GM21526 (cell line): ENCODE results near the gene SLC51B.
"Not testable (repeated sequence)": the region's sequence is repeated elsewhere in the genome, so short reads cannot be mapped to it uniquely, and the experiment has no call there.

Source experiments
- ATAC-seq: cut with Tn5 transposase; IDR thresholded peaks from one replicate; pipeline ENCODE4 v1.9.1; 2021; ENCODE audit warnings: moderate library complexity; ENCODE audit not compliant: unreplicated experiment, low FRiP score

The SLC51B gene

DNA sequence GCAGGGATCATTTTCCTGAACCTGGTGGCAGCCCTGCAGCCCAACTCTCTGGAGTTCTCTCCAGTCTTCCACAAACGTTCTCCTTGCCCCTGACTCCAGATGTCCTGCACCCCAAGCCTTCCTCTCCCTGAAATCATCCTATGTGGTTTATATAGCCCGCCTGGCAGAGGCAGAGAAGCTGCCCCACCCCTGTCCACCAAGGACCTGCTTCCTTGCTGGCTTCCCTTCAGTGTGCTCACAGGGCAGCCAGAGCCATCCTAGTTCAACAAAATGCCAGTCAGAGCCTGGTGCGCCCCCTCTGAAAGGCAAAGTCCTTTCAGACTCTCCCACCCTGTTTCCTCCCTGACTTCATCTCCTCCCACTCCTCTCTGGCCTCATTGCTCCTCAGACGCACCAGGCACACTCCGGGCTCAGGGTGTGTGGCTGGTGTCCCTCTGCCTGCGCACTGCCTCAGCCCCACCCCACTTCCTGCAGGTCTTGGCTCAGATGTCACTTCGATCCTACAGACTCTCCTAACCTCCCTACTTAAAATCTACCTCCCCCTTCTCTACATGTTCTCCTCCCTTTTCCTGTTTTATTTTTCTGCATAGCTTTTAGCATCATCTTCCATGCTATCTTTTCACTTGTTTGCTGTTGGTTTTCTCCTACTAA, 37.2 kb downstream of the SLC51B start:
- ATAC-seq = no peak

DNA sequence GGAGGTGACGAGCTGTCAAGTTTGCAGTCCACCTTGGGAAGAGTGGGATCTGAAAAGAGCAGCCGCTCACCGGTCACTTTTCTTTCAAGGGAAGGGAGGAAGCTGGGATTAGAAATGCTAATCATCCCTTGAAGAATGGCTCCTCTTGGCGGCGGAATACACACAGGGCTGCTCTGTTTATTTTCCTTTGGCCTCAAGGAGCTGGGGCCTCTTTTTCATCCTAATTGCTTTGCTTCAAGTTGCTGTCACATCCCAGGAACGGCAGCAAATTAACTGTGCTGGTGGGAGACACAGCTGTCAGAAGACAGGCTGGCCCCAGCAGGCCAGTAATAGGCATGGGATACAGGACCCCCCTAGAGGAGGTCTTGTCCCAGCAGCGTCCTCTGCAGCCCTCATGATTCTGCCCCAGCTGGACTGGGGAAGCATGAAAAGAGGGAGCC, 38.1 kb downstream of the SLC51B start:
- ATAC-seq = no peak

DNA sequence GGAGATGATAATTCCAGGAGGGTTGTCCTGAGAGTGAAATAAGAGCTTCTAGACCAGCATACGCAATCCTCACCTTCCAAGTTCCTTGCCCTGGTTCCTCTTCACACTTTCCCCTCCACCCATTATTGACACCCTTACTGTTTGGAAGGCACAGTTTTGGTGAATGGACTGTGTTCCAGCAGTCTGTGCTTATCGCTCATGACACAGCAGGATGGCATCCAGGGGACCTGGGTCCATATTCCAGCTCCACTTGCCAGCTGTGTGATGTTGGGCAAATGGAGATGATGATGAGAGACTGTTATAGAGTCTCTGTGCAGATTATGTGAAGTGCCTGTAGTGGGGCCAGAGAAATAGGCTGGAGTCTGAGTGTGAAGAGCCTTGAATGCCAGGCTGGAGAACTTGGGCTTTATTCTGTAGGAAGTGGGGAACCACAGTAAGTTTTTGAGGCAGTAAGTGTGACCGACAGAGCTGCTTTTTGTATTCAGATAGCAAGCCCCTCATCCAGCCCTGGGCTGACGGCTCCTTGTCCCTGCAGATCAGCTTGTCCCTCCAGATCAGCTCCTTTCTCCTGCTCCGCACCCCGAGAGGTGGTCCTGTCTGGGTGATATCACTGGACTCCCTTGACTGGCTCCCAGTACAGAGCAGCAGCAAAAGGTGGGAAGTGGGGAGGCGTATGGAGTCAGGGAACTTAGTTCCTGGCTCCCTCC, 39.5 kb downstream of the SLC51B start:
- no peak for ATAC-seq

DNA sequence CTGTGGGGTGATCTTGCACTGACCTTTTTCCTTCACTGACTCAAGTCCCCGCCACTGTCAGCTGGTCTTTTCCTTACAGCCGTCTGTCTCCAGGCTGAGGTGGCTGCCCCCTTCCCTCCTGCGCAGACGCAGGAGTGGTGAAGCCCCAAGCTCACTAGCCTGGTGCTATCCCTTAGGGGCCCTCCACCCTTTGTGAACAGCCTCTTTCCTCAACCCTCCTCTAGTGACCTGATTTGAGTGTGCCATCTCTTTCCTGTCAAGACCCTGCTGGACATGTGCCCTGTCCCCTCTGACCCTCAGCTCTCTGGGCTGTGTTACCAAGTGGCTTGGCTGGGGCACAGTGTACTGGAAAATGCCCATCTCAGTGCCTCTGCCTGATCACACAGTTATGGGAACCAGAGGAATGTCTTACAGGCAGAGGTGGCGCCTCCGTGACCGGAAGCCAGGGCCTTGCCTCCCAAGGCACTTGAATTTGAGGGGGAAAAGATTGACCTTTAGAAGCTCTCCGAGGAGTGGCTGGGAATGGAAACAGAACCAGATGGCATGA, 40.1 kb downstream of the SLC51B start:
- ATAC-seq = no peak

DNA sequence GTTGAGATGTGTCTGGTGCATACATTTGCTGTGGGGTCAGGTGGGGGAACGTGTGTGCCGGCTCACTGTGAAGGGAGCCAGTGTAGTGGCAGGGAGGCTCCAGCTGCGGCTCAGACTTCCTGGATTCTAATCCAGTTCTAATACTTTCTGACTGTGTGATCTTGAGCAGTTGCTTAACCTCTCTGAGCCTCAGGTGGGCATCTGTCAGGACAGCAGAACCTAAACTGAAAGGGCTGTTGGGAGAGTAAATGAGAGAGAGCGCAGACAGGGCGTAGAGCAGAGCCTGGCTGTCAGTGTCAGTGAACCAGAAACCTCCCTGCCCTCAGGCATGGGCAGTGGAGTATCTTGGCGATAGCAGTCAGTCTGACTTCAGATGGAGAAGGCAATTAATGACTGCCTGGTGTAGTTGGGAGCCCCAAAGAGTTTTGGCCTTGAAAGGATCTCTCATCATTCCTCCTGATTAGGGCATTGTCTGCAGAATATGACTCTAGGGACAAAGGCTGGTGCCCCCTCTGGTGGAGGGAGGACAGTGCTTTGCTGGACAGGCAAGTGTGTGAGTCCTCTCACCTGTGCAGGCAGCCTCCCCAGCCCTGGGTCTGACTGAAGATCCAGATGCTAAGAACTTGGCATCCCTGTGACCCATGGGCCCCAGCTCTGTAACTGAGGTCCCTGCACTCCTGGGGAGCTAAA, 40.9 kb downstream of the SLC51B start:
- ATAC-seq = no peak

DNA sequence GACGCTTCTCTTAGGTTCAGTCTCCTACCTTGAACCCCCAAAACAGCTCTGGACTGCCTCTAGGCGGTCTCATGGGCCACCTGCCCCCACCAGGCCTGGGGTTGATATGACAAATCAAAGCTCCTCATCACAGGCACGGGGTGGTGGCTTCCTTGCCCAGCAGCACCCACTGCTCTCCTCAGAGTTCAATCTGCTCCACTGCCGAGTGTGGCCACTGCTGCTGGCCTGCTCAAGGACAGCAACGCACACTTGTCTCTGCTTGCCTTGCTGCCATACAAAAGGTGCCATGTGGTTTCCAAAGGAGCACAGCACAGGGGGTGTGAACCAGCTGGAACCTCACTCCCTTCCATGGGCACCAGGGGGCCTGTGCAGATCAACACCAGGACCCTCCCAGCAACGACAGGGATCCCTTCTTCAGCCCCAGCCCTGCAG, 41.5 kb downstream of the SLC51B start:
- no peak for ATAC-seq

DNA sequence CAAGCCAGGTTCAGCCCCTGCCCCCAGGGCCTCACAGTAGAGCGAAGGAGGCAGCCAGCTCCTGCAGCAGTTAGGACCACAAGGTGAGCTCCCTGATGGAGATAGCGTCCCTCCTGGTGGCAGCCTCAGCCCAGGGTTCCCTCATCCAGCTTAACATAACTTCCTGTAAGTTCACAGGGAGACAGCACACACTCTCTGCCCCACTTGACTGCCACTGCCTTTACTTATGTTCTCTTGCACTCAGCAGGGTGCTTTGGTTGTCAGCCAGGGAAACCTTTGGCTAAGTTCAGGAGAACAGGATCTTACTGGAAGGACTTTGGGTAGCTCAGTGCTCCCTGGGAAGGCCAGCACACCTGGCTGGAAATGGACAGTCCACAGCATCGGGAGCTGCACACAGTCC, 42.2 kb downstream of the SLC51B start:
- ATAC-seq = no peak

DNA sequence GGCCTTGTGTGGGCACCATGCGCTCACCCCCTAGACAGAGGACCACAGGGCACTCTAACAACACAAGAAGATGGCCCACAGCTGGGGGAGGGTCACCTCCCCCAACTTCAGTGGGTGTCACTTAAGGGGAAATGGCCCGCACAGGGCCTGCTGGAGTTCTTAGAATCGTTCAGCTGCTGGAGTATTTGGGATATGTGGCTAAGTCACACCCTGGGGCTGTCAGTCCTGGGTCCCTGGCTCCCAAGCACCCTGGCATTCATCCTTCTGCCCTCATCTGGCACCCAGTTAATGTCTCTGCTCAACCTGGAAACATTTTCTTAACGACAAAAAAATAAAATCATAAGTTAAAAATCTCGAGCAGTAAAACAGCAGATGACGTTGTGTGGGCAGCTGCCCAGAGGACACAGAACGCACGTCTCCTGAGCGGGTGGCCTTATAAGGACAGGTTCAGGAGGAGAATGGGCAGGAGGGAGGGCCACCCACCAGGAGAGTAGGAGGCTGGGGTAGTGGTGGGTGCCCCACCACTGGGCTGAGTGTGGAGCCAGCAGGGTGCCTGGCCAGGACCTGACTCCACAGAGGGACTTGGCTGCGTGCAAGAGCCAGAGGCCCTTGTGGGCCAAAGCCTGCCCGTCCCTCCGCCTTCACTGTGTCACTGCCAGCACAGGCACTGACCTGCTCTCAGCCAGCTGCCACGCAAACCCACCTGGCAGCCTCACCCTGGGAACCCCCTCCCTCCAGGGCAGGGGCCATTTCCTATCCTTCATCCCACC, 42.9 kb downstream of the SLC51B start:
- no peak for ATAC-seq

DNA sequence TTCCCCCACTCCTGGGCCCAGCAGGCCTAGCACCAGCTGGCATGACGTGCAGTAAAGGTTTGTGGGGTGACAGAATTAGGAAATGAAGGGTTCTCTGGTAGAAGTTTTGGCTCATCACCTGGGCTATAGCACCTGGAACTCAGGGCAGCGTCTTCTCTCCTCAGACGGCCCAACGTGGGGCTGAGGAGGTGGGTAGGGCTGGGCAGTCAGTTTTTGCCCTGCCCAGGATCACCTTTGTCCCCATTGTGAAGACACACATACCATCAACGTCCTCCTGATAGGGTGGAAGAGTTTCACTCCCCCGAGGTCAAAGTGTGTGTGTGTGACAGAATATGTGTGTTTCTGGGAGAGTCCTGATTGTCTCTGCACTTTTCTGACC, 43.4 kb downstream of the SLC51B start:
- ATAC-seq = no peak

DNA sequence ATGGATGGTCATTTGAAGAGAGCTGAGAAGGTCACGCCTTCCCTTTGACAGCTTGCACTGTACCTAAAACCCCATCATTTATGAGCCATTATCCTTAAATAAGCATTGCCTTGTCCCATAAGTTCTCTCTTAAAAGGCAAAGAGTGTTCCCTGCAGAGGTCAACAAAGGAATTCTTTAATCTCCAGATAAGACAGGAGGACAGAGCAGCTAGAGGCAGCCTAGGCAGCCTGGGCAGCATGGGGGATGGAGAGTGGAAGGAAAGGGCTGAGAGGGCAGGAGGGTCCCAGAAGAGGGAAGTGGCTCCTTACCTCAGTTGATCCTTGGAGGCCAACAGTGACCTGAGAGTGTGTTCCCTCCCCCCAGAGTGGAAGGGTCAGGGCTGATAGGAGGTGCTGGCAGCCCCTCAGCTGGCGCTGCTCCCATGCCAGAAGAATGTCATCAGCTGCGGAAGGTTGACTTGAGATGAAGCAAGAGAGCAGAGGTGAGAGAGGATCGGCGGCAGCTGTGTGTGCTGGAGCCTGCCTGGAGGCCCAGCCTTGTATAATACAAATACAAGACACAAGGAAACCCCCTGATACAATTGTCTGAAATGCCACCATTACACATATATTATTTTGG, 44.1 kb downstream of the SLC51B start:
- no peak for ATAC-seq

DNA sequence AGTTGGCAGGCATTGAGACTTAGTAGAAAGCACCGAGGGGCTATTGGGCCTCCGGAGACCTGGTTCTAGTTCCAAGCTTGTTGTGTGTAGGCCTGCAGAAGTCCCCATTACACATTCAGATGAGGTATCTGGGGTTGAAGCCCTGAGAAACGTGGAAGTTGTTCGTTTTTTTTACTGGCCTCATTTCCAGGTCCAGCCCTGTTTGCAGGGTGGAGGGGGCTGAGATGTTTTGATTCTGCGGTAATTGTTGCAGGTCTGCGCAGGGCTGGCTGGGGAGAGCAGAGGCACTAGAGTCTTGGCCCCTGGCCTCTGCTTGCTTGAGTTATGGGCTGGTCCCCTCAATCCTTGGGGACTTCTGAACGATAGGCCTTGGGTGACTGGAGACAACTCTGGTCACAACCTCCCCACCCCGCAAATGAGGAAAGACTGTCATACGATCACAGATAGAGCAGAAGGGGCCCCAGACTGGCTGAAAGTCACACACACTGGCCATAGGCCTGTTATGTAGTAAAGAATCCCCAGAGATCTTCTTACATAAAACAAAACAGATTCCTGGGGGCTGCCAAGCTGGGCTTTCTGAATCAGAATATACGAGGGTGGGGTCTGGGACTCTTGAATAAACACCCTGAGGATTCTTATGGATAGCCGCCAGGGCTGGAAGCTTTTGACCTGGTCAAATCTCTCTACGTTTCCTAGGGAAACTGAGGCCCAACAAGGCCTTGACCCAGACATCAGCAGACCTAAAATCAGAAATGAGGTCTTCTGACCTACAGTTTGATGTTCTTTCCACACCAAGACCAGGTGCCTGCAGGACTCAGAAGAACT, 47.0 kb downstream of the SLC51B start:
- ATAC-seq = no peak

DNA sequence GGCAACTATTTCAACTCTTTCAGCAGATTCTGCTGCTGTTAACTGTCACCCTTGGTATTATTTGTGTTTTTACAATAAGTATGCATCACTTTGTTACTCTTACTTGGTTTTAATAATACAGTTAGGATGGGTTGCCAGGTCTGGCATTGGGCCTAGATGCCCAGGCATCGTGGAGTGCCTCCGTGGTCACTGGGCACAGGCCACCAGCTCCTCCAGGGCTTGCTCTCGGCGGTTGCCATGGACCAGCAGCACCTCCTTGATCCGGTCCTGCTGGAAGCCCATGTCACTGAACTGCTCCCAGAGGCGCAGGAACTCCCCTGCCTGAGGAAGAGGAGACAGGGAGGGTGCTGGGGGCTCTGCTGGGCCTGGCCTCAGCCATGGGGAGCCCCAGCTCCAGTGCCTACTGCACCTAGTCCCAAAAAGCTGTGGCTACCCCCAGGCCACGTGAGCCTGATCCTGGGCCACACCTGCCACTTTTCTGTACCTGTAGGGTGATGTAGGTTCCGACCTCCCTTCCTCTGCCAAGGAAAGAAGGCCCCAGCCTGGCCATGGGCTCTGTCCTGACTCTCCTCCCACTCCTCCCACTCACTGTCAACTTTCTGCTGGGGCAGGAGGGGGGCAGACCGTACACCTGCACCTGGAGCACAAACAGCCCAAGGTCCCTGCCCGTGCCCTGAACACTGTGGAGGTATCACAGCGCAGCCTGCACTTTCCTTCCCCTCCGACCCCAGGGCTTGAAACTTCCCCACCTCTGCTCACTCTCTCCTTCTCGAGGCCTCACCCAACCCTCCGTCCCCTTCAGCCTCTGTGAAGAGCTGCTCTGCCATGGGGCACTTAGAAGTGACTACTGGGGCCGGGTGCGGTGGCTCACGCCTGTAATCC, 48.0 kb downstream of the SLC51B start:
- no peak for ATAC-seq

DNA sequence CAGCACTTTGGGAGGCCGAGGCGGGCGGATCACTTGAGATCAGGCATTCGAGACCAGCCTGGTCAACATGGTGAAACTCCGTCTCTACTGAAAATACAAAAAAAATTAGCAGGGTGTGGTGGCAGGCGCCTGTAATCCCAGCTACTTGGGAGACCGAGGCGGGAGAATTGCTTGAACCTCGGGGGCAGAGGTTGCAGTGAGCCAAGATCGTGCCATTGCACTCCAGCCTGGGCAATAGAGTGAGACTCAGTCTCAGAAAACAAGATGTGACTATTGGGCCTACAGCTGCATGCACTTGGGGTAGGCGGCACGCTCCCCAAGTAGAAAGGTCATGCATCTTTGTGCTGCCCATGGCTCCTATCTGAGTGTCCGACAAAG, 48.6 kb downstream of the SLC51B start:
- not testable (repeated sequence) for ATAC-seq

DNA sequence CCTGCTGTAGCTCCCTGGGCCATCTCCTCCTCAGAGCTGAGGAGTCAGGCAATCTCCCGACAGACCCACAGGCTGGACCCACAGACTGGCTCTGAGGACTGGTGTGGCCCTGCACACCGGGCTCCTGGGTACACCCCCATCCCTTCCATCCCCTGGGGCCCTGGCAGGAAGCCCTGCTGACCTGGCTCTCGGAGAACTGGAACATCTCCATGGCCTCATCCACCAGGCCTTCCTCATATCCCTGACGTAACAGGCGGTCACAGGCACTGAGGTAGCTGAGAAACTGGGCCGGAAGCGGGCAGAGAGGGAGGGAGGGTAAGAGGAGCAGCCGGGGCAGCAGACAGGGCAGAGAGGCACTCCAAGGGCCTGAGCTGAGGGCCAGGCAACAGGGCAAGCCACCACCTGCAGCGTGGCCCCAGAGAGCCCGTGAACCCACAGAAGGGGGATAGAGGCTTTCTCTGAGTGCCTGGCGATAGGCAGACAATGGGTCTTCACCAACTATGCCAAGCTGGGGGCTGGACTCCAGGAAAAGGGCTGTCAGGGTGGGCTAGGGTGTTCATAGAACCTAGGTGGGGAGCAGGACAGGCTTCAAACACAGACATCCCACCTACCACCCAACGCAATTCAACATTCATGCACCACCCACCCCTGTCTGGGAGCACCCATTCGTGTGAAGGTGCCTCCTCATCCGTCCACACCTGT, 49.3 kb downstream of the SLC51B start:
- no peak for ATAC-seq

DNA sequence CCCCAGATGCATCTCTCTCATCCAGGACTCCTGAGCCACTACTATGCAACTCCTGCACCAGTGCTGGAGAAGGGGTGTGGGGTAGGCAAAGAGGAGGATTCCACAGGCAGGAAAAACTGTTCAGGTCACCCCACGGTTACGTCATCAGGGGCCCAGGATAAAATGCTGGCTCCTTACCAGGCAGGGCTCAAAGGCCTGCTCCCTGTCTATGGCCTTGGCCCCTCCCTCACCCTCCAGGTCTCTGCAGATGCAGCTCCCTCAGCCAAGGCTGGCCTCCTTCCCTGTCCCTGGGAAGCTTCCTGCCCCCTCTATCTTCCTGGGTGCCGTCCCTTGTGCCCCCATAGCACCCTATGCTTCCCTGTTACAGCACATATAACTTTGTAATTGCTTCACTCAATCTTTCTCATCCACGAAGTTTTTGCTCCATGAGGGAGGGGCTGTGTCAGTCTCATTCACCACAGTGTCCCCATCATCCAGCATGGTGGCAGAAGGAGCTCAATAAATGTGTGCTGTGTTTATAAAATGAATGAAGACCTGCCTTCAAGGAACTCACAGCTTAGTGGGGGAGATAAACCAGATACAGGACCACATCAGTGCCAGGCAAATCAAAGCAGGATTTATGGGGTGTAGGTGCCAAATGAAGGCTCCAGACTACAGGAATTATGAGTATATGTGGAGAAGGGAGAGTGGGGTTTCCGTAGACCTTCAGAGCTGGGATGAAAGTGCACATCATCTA, 50.0 kb downstream of the SLC51B start:
- no peak for ATAC-seq

DNA sequence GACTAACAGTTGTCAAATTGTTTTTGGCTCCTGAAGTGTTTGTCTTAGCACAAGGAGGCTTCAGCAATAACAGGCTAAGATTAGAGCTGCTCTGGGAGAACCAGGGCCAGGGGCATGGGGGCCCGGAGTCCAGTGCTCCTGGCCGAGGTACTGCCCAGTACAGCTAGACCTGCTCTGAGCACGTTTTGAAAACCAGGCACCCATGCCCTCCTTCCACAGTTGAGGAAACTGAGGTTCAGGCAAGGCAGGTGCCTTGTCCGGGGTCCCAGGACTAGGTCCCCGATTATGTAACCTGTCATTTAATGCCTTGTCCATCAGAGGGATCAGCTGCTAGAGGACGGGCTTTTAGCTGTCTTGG, 50.5 kb downstream of the SLC51B start:
- ATAC-seq = no peak
